Body of pancreas (tissue), 4 donors: ENCODE measurements around the gene PAPPA2.

ENCODE experiments used
- POLR2A ChIP-seq, 3 donors: fragments of 450-650 bp; IDR thresholded peaks; one replicate each; pipeline ENCODE4 v1.6.1; 2016; ENCODE audit warnings: antibody characterized with exemption in 3 of 3, mild to moderate bottlenecking in 2 of 3
- TF ChIP-seq, protein P1 (sequence below), 7 experiments: fragments of 450-650 bp in 4 of 7; fragments of 200-600 bp in 3 of 7; sonication (generic) in 3 of 7; IDR thresholded peaks; one replicate each; pipeline ENCODE4 v1.5.1; 2016 to 2019; ENCODE audit warnings: antibody characterized with exemption in 7 of 7

- TF ChIP-seq, protein P1, sequence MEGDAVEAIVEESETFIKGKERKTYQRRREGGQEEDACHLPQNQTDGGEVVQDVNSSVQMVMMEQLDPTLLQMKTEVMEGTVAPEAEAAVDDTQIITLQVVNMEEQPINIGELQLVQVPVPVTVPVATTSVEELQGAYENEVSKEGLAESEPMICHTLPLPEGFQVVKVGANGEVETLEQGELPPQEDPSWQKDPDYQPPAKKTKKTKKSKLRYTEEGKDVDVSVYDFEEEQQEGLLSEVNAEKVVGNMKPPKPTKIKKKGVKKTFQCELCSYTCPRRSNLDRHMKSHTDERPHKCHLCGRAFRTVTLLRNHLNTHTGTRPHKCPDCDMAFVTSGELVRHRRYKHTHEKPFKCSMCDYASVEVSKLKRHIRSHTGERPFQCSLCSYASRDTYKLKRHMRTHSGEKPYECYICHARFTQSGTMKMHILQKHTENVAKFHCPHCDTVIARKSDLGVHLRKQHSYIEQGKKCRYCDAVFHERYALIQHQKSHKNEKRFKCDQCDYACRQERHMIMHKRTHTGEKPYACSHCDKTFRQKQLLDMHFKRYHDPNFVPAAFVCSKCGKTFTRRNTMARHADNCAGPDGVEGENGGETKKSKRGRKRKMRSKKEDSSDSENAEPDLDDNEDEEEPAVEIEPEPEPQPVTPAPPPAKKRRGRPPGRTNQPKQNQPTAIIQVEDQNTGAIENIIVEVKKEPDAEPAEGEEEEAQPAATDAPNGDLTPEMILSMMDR (IDR thresholded peaks at IDR 0.05) = no peak
- TF ChIP-seq POLR2A (IDR thresholded peaks at IDR 0.05) = no peak
Observed at GRCh38 chr1:176838276-176838995, 375.5 kb downstream of the PAPPA2 start.
